HL-60 (cell line): Measurements from ENCODE around the gene AKAP13.
"Not testable (repeated sequence)": the region's sequence is repeated elsewhere in the genome, so short reads cannot be mapped to it uniquely, and the experiment has no call there.

Source experiments
- DNase-seq, 2 experiments: peaks; one replicate each; pipeline ENCODE4 v3.0.0-alpha.2; 2010 to 2020; ENCODE audit warnings: low read depth in 1 of 2, low spot score in 1 of 2
- H3K27ac ChIP-seq: fragments of 250-450 bp; sonication (Bioruptor Pico); replicated peaks from 2 replicates; pipeline ENCODE4 v1.5.1; 2020; ENCODE audit warnings: mild to moderate bottlenecking, moderate library complexity
- H3K27me3 ChIP-seq: fragments of 250-450 bp; sonication (Bioruptor Pico); 2 replicates; pipeline ENCODE4 v1.5.1; 2021; ENCODE audit warnings: mild to moderate bottlenecking, moderate library complexity; ENCODE audit not compliant: insufficient read depth, poor library complexity, severe bottlenecking
- H3K4me3 ChIP-seq: replicated peaks from 2 replicates; pipeline ENCODE4 v1.5.1; 2011; ENCODE audit warnings: mild to moderate bottlenecking, control low read depth, low read length; ENCODE audit not compliant: insufficient read depth
- CTCF ChIP-seq: IDR thresholded peaks from one replicate; pipeline ENCODE4 v1.5.1; 2011; ENCODE audit warnings: low read length, control low read depth, inconsistent platforms; ENCODE audit not compliant: insufficient read depth
- GABPA ChIP-seq: IDR thresholded peaks from 2 replicates; pipeline ENCODE4 v1.6.1; 2012; ENCODE audit warnings: low read depth
- POLR2AphosphoS5 ChIP-seq: IDR thresholded peaks from 2 replicates; pipeline ENCODE4 v1.6.1; 2012; ENCODE audit warnings: low read depth
- REST ChIP-seq: IDR thresholded peaks from 2 replicates; pipeline ENCODE4 v1.6.1; 2012; ENCODE audit warnings: low read depth; ENCODE audit not compliant: insufficient replicate concordance
- SPI1 ChIP-seq: IDR thresholded peaks from 2 replicates; pipeline ENCODE4 v1.6.1; 2012; ENCODE audit warnings: low read depth, mild to moderate bottlenecking, borderline replicate concordance

The AKAP13 gene

GRCh38 chr15:85793641-85794597, 413.5 kb downstream of the AKAP13 start:
- peak in 1 of 2 experiments; percentile 10 for DNase-seq
- Histone ChIP-seq H3K27me3 (peaks cover 12% of the 10 kb centered on the region), H3K27ac (no peak overlapping the region), H3K4me3 (peak overlapping the region; percentile 63)
- TF ChIP-seq GABPA: no peak
- TF ChIP-seq POLR2AphosphoS5: no peak
- no peak for TF ChIP-seq CTCF
- no peak for TF ChIP-seq SPI1

GRCh38 chr15:85794598-85795336, 414.4 kb downstream of the AKAP13 start, which contains the start of gene KLHL25:
TSS of gene KLHL25 (minus strand) at chr15:85794925. CDS start at chr15:85769810, 25,115 bp downstream.
- peak within 1 kb of the TSS; percentile 63 for H3K4me3 ChIP-seq
- H3K27ac ChIP-seq: no peak within 1 kb of the TSS
- TF ChIP-seq REST: no peak
- no peak for TF ChIP-seq CTCF
- TF ChIP-seq POLR2AphosphoS5: no peak
- no peak for TF ChIP-seq SPI1
- peaks cover 12% of the 10 kb centered on the region for H3K27me3 ChIP-seq
- peak; percentile 71 to 93 for DNase-seq

GRCh38 chr15:85795337-85796305, 415.2 kb downstream of the AKAP13 start:
- H3K27me3 ChIP-seq: peaks cover 12% of the 10 kb centered on the region
- peak overlapping the region; percentile 33 for H3K4me3 ChIP-seq
- no peak overlapping the region for H3K27ac ChIP-seq
- DNase-seq: no peak
- TF ChIP-seq POLR2AphosphoS5 (no peak), GABPA (no peak), CTCF (no peak), REST (no peak), SPI1 (no peak)

- not testable (repeated sequence) for H3K27ac ChIP-seq, DNase-seq, H3K4me3 ChIP-seq
- H3K27me3 ChIP-seq: peaks cover 12% of the 10 kb centered on the region
Observed at GRCh38 chr15:85796371-85796770, 416.0 kb downstream of the AKAP13 start.
